ENCODE data around the gene ADARB2. TPM values are rescaled to one million over a fixed set of nuclear protein-coding genes. Genes with fewer than 3 reads are reported as not detected.

ADARB2 gene
- total RNA-seq, 2 donors from 2014 or later: 1.1 to 1.8 TPM

DNA sequence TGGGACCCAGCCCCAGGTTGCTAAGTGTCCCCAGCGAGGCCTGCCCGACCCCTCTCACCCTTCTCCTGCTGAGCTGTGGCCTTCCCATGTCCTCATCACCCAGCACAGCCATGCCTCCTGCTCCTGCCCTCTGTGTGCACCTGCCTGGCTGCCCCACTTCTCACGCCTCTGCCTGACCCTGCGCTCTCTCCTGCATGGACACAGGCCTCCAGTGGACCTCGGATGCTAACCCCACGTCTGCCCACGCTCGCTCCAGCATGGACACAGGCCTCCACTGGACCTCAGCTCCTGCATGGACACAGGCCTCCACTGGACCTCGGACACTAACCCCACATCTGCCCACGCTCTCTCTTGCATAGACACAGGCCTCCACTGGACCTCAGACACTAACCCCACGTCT lies 111.6 kb downstream of the ADARB2 start:
- Histone ChIP-seq H3K4me3 (ENCODE audit: low read length) (no peak overlapping the region), H3K36me3 (ENCODE audit: control insufficient read depth, insufficient read depth, low read length) (no peaks in the 10 kb centered on the region), H3K27ac (ENCODE audit: low read depth, low read length) (no peak overlapping the region), H3K9me3 (ENCODE audit: control insufficient read depth, low read length) (no peaks in the 10 kb centered on the region), H3K4me1 (ENCODE audit: control insufficient read depth, insufficient read depth, low read length) (no peaks in the 10 kb centered on the region), H3K27me3 (ENCODE audit: control insufficient read depth, insufficient read depth, low read length, poor library complexity, severe bottlenecking) (no peaks in the 10 kb centered on the region), H3K9ac (ENCODE audit: extremely low read depth, low read length, poor library complexity, severe bottlenecking) (no peak overlapping the region)
- no peaks in the 10 kb centered on the region for H3K36me3 Mint-ChIP-seq (ENCODE audit: low read depth)
- H3K27me3 Mint-ChIP-seq (ENCODE audit: insufficient read depth): no peaks in the 10 kb centered on the region
- no peaks in the 10 kb centered on the region for H3K9me3 Mint-ChIP-seq
- DNase-seq: peak; percentile 36
- H3K4me1 Mint-ChIP-seq: peaks cover 4% of the 10 kb centered on the region
- TF ChIP-seq, protein P1, sequence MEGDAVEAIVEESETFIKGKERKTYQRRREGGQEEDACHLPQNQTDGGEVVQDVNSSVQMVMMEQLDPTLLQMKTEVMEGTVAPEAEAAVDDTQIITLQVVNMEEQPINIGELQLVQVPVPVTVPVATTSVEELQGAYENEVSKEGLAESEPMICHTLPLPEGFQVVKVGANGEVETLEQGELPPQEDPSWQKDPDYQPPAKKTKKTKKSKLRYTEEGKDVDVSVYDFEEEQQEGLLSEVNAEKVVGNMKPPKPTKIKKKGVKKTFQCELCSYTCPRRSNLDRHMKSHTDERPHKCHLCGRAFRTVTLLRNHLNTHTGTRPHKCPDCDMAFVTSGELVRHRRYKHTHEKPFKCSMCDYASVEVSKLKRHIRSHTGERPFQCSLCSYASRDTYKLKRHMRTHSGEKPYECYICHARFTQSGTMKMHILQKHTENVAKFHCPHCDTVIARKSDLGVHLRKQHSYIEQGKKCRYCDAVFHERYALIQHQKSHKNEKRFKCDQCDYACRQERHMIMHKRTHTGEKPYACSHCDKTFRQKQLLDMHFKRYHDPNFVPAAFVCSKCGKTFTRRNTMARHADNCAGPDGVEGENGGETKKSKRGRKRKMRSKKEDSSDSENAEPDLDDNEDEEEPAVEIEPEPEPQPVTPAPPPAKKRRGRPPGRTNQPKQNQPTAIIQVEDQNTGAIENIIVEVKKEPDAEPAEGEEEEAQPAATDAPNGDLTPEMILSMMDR (conservative IDR thresholded peaks at IDR 0.05): no peak
- 86 to 91% methylated on average over 3 to 11 of the region's 11 CpGs for WGBS, 2 experiments (ENCODE audit: insufficient coverage in 1 of 2, insufficient read length in 1 of 2)
- H3K4me3 Mint-ChIP-seq: no peak overlapping the region
- H3K27ac Mint-ChIP-seq: no peak overlapping the region

GRCh38 chr10:1625079-1625478 lies 112.2 kb downstream of the ADARB2 start:
- TF ChIP-seq, protein P1 (conservative IDR thresholded peaks at IDR 0.05): no peak
- no peaks in the 10 kb centered on the region for H3K36me3 Mint-ChIP-seq (ENCODE audit: low read depth)

DNA sequence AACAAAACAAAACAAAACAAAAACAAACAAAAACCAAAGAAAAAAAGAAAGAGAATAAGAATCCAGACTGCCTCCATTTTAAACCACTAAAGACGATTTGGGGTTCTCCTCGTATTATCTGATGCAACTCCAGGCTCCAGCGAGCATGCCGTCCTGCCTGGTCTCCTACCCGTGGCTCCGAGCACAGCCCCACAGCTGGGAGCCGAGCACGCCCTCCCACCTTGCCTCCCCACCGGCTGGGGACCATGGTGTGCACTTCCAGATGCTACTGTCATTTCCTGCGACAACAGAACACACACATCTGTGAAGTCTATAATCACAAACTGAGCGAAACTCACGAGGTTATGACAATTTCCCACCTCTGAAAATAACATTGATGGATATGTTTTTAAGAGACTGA lies 113.1 kb downstream of the ADARB2 start:
- TF ChIP-seq, protein P1 (conservative IDR thresholded peaks at IDR 0.05): no peak
- no peaks in the 10 kb centered on the region for H3K4me1 Mint-ChIP-seq
- no peaks in the 10 kb centered on the region for H3K9me3 Mint-ChIP-seq
- H3K27me3 ChIP-seq (ENCODE audit: control insufficient read depth, insufficient read depth, low read length, poor library complexity, severe bottlenecking): no peaks in the 10 kb centered on the region
- H3K36me3 Mint-ChIP-seq (ENCODE audit: low read depth): no peaks in the 10 kb centered on the region
- no peaks in the 10 kb centered on the region for H3K27me3 Mint-ChIP-seq (ENCODE audit: insufficient read depth)
- H3K27ac ChIP-seq (ENCODE audit: low read depth, low read length): no peak overlapping the region
- H3K9ac ChIP-seq (ENCODE audit: extremely low read depth, low read length, poor library complexity, severe bottlenecking): no peak overlapping the region
- 65 to 91% methylated on average over 4 to 12 of the region's 12 CpGs for WGBS, 2 experiments (ENCODE audit: insufficient coverage in 1 of 2, insufficient read length in 1 of 2)
- no peaks in the 10 kb centered on the region for H3K9me3 ChIP-seq (ENCODE audit: control insufficient read depth, low read length)
- no peak overlapping the region for H3K4me3 Mint-ChIP-seq
- no peaks in the 10 kb centered on the region for H3K36me3 ChIP-seq (ENCODE audit: control insufficient read depth, insufficient read depth, low read length)
- H3K27ac Mint-ChIP-seq: no peak overlapping the region
- peak; percentile 20 for DNase-seq
- H3K4me3 ChIP-seq (ENCODE audit: low read length): no peak overlapping the region
- H3K4me1 ChIP-seq (ENCODE audit: control insufficient read depth, insufficient read depth, low read length): no peaks in the 10 kb centered on the region

More at GRCh38 chr10:1625079-1625478, 112.2 kb downstream of the ADARB2 start:
- Mint-ChIP-seq H3K4me3 (no peak overlapping the region), H3K9me3 (no peaks in the 10 kb centered on the region), H3K4me1 (peaks cover 4% of the 10 kb centered on the region), H3K27me3 (ENCODE audit: insufficient read depth) (no peaks in the 10 kb centered on the region), H3K27ac (no peak overlapping the region)
- Histone ChIP-seq H3K9me3 (ENCODE audit: control insufficient read depth, low read length) (no peaks in the 10 kb centered on the region), H3K27me3 (ENCODE audit: control insufficient read depth, insufficient read depth, low read length, poor library complexity, severe bottlenecking) (no peaks in the 10 kb centered on the region), H3K4me1 (ENCODE audit: control insufficient read depth, insufficient read depth, low read length) (no peaks in the 10 kb centered on the region), H3K36me3 (ENCODE audit: control insufficient read depth, insufficient read depth, low read length) (no peaks in the 10 kb centered on the region), H3K9ac (ENCODE audit: extremely low read depth, low read length, poor library complexity, severe bottlenecking) (no peak overlapping the region), H3K4me3 (ENCODE audit: low read length) (no peak overlapping the region), H3K27ac (ENCODE audit: low read depth, low read length) (no peak overlapping the region)
- DNase-seq: peak; percentile 35
- WGBS, 2 experiments (ENCODE audit: insufficient coverage in 1 of 2, insufficient read length in 1 of 2): 92 to 97% methylated on average over 6 to 9 of the region's 9 CpGs
